Measurements from ENCODE around the gene CCNL1.

CCNL1 gene

GRCh38 chr3:157110761-157111278 is 49.1 kb downstream of the CCNL1 start:
- TF ChIP-seq, protein P1, sequence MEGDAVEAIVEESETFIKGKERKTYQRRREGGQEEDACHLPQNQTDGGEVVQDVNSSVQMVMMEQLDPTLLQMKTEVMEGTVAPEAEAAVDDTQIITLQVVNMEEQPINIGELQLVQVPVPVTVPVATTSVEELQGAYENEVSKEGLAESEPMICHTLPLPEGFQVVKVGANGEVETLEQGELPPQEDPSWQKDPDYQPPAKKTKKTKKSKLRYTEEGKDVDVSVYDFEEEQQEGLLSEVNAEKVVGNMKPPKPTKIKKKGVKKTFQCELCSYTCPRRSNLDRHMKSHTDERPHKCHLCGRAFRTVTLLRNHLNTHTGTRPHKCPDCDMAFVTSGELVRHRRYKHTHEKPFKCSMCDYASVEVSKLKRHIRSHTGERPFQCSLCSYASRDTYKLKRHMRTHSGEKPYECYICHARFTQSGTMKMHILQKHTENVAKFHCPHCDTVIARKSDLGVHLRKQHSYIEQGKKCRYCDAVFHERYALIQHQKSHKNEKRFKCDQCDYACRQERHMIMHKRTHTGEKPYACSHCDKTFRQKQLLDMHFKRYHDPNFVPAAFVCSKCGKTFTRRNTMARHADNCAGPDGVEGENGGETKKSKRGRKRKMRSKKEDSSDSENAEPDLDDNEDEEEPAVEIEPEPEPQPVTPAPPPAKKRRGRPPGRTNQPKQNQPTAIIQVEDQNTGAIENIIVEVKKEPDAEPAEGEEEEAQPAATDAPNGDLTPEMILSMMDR (IDR thresholded peaks at IDR 0.05; ENCODE audit: low read depth, low read length, missing control alignments), result no peak
- DNase-seq (ENCODE audit: low read depth), result no peak
- H3K4me3 ChIP-seq (ENCODE audit: low read depth, low read length), result no peak overlapping the region
- in situ Hi-C loops (cut with HindIII; ENCODE audit: low sequenced_read_pairs), result loop anchor here (25.0 kb wide), 2 partner anchors 424 to 574 kb away; no protein-coding TSS in a partner anchor

- in situ Hi-C loops (cut with HindIII; ENCODE audit: low sequenced_read_pairs), result loop anchor here (25.0 kb wide), 2 partner anchors 422 to 572 kb away; no protein-coding TSS in a partner anchor
- no peak overlapping the region for H3K4me3 ChIP-seq (ENCODE audit: low read depth, low read length)
- DNase-seq (ENCODE audit: low read depth), result no peak
- TF ChIP-seq, protein P1 (IDR thresholded peaks at IDR 0.05; ENCODE audit: low read depth, low read length, missing control alignments), result no peak
Observed at GRCh38 chr3:157109267-157110141, 50.4 kb downstream of the CCNL1 start.

DNA sequence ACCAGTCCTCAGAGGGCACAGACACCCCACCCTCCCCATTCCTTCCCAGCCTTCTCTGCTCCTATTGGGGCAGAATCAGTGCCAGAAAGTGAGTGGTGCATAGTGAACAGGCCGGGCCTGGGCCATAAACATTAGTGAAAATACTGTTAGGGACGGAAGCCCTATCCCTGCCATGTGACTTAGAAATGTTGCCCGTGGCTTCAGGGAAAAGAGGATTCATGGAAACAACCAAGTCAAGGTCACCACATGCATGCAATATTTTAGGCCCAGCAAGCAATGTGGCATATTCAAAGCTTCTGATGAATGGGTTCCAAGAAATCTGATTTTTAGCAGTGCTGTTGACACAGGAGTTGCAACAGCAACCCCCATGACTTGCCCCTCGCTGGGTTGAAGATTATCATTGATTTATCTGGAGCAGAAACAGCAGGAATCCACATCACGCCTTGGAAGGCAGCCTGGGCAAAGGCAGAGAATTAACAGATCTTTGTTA is 52.3 kb downstream of the CCNL1 start:
- in situ Hi-C loops (cut with HindIII; ENCODE audit: low sequenced_read_pairs), result loop anchor here (25.0 kb wide), 2 partner anchors 420 to 570 kb away; no protein-coding TSS in a partner anchor
- H3K4me3 ChIP-seq (ENCODE audit: low read depth, low read length), result no peak overlapping the region
- TF ChIP-seq, protein P1 (IDR thresholded peaks at IDR 0.05; ENCODE audit: low read depth, low read length, missing control alignments), result no peak
- no peak for DNase-seq (ENCODE audit: low read depth)

DNA sequence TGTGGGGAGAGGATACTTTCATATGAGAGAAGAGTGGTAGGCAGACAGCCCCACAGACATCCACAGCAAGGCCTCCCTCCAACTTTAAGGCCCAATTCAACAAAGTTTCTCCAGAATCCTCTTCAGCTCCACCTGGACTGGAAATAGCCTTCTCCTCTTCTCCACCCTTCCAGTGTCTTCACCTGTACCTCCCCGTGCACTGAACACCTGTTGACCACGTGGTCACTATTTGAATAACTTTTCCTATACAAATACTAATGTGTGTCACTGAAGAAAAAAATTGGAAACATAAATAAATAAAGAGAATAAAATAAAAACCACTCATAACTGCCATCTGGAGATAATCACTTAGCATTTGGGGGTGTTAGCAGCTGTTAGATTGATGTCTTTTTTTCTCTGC is 52.9 kb downstream of the CCNL1 start:
- in situ Hi-C loops (cut with HindIII; ENCODE audit: low sequenced_read_pairs), result loop anchor here (25.0 kb wide), 2 partner anchors 420 to 570 kb away; no protein-coding TSS in a partner anchor
- TF ChIP-seq, protein P1 (IDR thresholded peaks at IDR 0.05; ENCODE audit: low read depth, low read length, missing control alignments), result no peak
- DNase-seq (ENCODE audit: low read depth), result no peak
- H3K4me3 ChIP-seq (ENCODE audit: low read depth, low read length), result no peak overlapping the region

GRCh38 chr3:157104928-157105652 is 54.9 kb downstream of the CCNL1 start:
- in situ Hi-C loops (cut with HindIII; ENCODE audit: low sequenced_read_pairs), result loop anchor here (25.0 kb wide), 2 partner anchors 418 to 568 kb away; no protein-coding TSS in a partner anchor
- DNase-seq (ENCODE audit: low read depth), result no peak
- TF ChIP-seq, protein P1 (IDR thresholded peaks at IDR 0.05; ENCODE audit: low read depth, low read length, missing control alignments), result no peak
- H3K4me3 ChIP-seq (ENCODE audit: low read depth, low read length), result no peak overlapping the region

GRCh38 chr3:157104521-157104920 is 55.4 kb downstream of the CCNL1 start:
- TF ChIP-seq, protein P1 (IDR thresholded peaks at IDR 0.05; ENCODE audit: low read depth, low read length, missing control alignments), result no peak
- no peak overlapping the region for H3K4me3 ChIP-seq (ENCODE audit: low read depth, low read length)
- in situ Hi-C loops (cut with HindIII; ENCODE audit: low sequenced_read_pairs), result loop anchor here (25.0 kb wide), 2 partner anchors 417 to 567 kb away; no protein-coding TSS in a partner anchor
- no peak for DNase-seq (ENCODE audit: low read depth)

Data from astrocyte of the cerebellum (primary cell).